Medulla oblongata (tissue), 1 donor: ENCODE results near the gene NCOR1.
"Not testable (repeated sequence)": the region's sequence is repeated elsewhere in the genome, so short reads cannot be mapped to it uniquely, and the experiment has no call there.

ENCODE experiments used
- DNase-seq: peaks from one replicate; pipeline ENCODE4 v3.0.0-alpha.2; 2015; ENCODE audit errors: extremely low spot score

Gene NCOR1

DNA sequence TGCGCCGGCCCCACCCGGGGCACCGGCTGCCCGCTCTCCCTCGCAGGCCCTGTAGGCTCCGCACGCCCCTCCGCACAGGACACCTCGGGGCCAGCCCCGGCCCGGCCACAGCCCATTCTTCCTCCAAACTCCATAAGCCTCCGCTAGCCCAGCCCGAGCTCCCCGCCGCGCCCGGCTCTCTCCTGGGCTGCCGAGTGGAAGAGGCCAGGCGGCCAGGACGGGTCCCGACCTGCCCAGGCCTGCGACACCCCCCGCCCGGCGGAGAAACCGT is 397 bp downstream of the NCOR1 start:
- DNase-seq = no peak

DNA sequence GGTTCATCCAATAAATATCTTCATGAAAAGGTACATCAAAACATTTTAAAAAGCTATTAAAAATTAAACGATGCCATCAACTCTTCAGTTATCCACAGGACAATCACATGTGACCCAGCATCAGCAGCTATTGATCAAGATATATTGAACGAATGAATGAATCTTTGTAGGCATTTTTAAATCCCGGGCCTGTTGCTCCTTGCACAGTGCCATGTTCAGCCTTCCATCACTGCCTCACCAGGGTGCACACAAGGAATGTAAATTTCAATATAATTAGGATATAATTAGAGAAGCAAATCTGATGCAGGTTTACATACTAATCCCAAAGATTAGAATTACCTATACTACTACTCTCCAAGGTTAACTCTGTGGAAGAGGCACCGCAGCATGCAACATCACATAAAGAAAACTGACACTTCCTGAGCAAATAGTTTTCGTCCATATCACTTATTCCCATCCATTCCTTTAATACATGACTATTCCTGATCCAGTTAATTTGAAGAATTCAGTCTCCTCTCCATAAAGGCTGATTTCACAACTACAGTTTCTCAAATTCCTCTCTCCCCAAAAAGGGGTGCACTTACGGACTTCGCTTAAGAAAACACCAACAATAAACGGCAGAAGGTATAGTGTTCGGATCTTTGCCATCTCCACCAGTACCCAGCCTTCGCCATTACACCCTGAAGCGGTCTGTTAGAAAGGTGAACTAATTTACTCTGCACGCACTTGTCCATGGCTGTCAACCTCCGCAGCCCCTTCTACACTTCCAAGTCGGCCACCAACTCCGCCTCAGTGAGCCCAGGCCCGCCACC is 938 bp downstream of the NCOR1 start:
- DNase-seq = peak; percentile 39

DNA sequence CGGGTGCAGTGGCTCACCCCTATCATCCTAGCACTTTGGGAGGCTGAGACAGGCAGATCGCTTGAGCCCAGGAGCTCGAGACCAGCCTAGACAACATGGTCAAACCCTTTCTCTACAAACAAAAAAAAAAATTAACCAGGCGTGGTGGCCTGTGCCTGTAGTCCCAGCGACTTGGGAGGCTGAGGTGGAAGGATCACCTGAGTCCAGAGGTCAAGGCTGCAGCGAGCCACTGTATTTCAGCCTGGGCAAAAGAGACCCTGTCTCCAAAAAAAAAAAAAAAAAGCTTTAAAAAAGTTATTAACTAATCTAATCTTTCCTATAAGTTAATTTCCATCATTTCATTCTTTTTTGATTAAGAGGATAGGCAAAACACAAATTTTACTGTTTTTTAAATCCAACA is 2.5 kb downstream of the NCOR1 start:
- DNase-seq = no peak

DNA sequence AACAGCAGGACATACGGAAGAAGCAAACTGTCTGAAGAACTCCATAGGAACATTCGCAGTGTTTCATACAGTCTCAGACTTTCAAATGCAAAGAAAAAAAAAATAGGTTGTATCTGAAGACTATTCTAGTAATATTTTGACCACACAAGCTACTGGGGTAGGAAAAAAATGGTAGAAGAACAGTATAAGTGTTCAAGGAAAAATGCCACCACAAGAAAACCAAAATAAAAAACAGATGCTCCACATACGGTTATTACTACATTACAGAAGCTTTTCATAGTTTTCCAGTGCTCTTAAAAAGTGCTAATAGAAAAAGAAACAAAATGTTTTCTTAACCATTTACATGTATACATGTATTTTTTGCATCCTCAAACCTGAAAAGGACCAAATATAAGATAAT is 3.7 kb downstream of the NCOR1 start:
- no peak for DNase-seq

DNA sequence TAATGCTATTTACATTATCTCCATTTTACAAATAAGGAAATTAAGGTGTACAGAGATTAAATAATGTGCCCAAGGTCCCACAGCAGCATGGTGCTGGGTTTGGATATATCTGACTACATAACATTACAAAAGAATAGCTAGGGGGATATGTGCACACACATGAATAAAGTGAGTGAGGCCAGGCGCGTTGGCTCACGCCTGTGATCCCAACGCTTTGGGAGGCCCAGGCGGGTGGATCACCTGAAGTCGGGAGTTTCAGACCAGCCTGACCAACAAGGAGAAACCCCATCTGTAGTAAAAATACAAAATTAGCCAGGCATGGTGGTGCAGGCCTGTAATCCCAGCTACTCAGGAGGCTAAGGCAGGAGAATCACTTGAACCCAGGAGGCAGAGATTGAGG is 10.6 kb downstream of the NCOR1 start:
- DNase-seq = not testable (repeated sequence)

DNA sequence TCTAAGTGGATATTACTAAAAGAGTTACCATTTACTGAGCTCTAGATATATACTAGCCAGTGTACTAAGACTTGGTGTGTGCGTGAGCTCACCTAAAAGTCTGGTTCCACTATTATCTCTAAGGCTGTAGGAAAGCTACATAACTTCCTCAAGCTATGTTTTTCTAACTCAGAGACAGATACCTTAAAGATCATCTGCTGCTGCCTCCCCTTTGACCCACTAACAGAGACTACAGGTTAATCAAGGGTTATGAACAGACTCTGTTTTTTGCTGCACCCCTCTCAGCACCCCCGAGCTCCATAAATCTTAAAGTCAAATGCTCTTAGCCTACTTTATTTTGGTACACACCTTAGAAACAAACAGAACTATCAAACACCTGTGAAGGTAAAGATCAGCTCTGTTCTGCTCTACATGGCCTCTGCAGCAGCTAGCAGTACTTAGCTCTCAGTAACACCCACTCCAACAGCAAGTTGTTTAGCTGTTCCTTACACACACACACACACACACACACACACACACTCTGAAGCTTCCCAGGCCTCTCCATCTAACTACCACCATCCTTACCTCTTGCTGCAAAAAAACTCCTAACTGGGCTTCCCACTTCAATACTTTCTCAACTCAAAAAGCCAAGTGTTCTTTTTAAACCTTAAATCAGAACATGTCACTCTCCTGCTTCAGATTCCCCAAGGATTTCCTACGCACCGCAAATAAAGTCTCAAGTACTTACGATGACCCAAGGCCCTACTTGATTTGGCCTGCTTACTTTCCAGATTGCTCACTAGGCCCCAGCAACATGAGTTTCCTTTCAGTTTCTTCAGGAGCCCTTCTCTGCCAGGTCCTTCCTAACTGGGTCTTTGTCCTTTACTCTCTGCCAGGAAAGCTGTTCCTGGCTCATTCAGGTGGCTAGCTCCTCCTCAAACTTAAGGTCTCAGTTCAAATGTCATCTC is 12.5 kb downstream of the NCOR1 start:
- DNase-seq = not testable (repeated sequence)

DNA sequence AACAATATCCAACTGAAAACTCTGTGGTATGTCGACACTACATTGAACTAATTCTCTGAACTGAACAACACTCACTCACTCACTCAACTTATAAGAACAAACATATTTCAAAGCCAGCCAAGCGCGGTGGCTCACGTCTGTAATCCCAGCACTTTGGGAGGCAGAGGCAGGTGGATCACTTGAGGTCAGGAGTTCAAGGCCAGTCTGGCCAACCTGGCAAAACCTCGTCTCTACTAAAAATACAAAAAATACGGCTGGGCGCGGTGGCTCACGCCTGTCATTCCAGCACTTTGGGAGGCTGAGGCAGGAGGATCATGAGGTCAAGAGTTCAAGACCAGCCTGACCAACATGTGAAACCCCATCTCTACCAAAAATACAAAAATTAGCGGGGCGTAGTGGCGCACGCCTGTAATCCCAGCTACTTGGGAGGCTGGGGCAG is 13.6 kb downstream of the NCOR1 start:
- DNase-seq = not testable (repeated sequence)

DNA sequence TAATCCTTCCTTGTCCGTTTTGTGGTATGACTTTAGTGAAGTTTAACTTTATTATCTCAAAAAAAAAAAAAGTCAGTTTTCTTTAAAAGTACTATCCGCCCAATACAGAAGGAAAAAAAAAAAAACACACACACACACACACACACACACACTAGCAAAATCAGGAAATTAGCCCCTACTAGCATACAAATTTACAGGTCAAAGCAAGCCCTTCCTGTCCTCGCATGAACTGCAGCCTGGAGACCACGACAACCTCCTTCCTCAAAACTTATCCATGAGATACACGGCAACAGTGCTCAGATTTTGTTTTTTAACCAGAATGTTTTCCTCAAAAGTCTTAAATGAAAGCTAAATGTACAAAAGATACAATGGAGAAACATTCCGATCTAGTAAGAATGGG is 16.2 kb downstream of the NCOR1 start:
- peak; percentile 29 for DNase-seq

DNA sequence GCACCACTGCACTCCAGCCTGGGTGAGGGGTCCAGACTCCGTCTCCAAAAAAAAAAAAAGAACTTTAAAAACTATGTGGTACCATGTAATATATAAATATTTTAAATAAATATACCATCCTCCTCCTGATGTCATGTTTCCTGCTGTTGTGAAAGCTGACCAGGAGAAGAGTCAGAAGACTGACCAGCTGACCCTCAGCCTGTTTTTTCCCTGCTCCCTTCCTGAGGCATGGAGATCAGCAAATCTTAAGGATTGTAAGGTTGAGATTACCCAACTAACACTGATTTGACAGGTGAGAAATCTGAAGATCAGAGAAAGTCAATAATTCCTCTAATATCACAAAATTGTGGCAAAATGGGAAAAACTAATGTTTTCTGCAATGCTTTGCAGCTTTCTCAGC is 18.1 kb downstream of the NCOR1 start:
- DNase-seq = no peak

DNA sequence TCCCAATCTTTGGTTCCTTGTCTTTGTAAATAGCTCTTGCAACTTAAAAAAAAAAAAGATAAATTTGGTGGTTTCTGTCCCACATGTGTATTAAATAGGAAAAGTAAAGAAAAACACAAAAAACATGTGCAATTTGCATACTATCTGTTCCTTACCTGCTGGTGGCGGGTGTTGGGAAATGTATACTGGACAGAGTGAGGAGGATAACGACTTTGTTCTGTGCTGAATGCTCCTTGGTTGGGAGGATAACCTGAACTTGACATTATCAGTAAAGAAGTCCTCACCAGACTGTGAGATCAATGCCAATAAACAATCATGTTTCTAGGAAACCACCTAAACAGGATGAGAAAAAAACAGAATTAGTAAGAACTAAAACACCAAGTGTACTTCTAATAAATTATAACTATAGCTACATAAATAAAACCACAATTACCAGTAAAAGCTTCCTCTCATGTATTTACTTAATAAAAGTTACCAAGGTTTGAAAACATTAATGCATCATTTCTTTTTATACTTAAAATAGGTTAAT is 21.0 kb downstream of the NCOR1 start:
- not testable (repeated sequence) for DNase-seq

DNA sequence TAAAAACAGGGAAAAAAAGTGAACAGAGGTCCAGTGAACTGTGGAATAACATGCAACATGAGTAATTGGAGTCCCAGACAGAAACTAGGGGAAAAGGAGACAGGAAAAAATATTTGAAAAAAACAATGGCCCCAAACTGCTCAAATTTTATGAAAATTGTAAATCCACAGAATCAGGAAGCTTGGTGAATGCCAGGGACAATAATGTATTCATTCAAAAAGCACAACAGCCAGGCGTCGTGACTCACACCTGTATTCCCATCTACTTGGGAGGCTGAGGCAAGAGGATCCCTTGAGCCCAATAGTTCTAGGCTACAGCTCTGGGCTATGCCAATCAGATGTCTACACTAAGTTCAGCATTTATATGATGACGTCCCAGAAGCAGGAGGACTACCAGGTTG is 23.7 kb downstream of the NCOR1 start:
- no peak for DNase-seq

DNA sequence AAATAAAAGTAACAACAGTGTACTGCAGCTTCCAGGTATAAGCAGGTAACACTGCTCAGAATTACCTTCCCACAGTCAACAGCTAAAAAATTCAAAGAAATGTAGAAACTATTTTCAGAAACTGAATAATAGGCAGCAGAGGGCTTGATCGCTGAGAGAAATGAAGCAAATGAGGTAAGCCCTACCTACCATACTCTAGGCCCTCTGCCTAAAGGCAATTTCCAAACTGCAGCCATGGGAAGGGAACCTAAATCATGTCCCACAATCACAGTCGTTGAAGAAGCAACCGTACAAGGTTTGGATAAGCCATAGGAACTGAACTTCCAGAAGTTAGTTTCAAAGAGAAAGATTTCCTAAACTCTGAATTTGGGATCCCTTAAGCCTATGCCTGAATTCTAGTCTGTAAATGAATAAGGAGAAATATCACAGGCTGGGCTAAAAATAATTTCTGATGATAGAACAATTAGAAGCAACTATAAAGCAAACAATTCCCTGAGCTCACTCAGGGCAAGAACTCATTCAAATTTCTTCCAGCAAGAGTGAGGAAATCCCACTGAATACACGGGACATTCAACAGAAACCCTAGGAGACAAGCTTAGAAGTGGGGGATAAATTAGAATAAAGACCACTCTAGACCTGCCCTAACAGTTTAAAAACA is 24.5 kb downstream of the NCOR1 start:
- DNase-seq = no peak

DNA sequence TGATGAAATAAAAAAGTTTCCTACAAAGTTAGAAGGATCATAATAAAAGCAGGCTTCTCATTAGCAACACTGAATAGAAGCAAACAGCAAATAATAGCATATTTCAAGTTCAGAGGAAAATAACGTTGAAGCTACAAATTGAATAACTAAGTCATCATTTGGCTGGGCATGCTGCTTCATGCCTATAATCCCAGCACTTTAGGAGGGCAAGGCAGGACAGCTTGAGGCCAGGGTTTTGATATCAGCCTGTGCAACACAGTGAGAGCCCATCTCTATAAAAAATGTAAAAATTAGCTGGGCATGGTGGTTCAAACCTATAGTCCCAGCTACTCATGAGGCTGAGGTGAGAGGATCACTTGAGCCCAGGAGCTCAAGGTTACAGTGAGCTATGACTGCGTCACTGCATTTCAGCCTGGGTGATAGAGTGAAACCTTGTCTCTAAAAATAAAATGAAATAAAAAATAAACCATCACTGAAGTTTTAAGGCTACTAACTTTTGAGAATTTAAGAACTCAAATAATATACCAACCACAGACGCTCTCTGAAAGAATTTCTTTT is 25.5 kb downstream of the NCOR1 start:
- no peak for DNase-seq

DNA sequence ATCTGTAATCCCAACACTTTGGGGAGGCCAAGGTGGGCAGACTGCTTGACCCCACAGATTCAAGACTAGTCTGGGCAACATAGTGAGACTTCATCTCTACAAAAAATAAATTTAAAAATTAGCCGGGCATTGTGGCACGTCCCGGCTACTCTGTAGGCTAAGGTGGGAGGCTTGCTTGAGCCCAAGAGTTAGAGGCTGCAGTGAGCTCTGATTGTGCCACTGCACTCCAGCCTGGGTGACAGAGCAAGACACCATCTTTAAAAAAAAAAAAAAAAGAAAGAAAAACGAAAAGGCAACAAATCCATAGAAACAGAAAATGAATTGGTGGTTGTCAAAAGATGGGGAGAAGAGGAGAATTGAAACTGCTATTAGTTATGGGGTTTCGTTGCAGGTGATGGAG is 27.7 kb downstream of the NCOR1 start:
- DNase-seq = no peak

DNA sequence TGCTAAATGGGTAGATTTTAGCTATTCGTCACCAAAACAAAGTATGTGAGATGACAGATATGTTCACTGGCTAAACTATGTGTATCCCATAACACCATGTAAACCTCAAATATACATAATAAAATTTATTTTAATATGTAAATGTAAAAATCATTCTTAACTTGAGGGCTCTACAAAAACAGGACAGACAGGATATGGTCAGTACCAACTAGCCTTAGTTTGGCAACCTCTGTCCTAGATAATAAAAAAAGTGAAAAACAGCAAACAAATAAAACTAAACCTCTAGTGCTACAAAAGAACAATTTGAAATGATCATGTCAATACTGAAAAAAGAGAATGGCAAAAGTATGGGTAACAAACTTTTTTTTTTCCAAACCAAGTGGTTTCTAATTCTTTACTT is 33.8 kb downstream of the NCOR1 start:
- no peak for DNase-seq

DNA sequence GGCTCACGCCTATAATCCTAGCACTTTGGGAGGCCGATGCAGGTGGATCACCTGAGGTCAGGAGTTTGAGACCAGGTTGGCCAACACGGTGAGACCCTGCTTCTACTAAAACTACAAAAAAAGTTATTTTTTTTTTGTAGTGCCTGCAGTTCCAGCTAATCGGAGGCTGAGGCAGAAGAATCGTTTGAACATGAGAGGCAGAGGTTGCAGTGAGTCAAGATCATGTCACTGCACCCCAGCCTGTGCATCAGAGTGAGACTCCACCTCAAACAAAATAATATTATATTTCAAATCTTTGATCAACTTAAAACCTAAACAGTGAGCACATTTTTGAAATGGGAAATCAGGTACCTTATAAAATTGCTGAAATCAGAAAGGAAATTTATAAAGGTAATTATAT is 36.5 kb downstream of the NCOR1 start:
- DNase-seq = no peak

DNA sequence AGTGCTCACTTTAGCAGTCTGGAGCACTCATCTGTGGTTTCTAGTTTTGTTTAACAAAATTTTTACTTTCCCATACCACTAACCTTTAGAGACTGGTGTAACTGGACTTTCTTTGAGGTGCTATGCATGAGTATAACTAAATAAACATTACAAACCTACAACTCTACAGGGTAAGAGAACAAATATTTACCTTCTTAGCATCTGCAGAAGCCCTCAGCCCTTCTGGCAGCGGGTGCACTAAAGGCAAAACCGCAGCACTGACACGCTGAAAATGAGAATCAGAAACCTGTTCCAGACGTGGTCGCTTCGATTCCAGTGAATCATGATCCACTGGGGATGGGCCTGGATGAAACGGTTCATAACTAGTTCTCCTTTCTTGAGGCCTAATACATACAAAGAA is 43.7 kb downstream of the NCOR1 start:
- DNase-seq = no peak

DNA sequence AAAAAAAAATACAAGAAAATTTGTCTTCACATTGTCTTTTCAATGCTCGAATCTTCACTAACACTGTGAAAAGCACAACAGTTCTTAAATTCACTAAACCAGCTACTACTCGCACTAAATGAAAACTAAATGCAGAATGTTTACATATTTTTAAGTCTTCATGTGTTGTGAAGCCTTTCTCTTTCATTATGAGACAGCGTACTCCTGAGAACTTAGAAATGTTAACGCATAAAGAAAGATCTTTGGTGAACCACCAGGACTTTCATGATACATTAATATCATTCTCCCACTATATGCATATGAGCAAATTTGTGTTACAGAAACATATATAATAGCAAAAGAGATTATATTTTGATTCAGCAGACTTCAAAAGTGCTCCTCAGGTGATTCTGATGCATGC is 48.6 kb downstream of the NCOR1 start:
- not testable (repeated sequence) for DNase-seq

DNA sequence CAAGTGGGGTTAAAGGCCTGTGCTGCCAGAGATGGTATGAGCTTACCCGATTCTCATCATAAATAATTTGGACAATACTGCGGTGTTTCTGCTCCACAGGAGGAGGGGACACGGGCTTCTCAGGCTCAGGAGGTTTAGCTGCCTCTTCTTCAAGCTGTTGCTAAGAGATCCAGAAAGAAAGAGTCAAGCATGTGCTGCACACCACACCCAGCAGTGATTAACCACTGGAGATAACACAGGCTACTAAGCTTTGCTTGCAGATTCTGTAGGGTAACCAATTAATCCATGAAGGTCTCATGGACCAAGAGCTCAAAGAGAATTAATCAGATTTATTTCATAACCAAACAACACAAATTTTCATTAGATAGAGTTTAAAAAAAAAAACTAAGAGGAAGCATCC is 56.6 kb downstream of the NCOR1 start:
- no peak for DNase-seq

DNA sequence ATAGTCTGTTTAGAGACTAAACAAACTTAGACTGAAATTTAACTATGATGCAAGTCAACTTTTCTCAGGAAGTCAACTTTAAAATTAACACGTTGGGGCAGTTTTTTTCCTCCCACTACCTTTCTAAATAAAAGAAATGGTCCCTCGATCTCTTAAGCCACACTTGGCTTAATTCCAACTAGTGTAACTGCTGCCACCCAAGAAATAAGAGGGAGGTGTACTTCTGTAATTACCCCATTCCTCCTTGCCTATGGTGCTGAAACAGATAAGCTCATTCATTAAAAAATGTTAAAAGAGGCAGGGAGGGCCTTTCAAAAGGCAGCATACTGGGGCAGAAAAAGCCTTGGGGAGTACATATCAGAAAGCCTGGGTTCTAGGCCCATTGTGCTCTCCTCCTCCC is 59.8 kb downstream of the NCOR1 start:
- no peak for DNase-seq

DNA sequence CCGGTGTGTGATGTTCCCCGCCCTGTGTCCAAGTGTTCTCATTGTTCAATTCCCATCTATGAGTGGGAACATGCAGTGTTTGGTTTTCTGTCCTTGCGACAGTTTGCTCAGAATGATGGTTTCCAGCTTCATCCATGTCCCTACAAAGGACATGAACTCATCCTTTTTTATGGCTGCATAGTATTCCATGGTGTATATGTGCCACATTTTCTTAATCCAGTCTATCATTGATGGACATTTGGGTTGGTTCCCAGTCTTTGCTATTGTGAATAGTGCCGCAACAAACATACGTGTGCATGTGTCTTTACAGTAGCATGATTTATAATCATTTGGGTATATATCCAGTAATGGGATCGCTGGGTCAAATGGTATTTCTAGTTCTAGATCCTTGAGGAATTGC is 63.0 kb downstream of the NCOR1 start:
- not testable (repeated sequence) for DNase-seq

DNA sequence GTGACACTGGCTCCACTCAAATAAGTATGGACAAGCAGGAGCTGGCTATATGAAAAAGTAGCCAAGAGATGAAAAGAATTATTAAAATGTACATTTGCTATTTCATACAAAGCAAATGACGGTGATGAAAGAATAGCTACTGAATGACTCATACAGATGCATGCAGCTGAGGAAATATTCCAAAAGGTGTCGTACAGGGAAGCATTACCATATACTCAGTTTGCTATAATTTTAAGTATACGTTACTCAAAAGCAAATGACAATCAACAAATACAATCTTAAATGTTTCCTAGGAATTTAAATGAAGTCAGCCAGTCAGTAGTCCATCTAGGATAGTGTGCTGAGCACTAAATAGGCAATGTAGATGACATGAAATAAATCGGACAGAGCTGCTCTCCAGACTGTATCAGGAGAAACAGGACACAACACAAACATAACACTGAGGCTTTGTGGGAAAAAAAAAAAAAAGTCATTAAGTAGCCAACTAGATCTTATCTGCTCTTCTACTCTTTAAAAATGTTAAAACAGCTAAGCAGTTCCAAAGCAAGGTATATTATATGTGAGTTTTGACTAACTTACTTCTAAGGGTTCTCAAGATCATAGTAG is 65.0 kb downstream of the NCOR1 start:
- no peak for DNase-seq
